HepG2 (cell line): ENCODE results near the gene NINL. TPM values are rescaled to one million over a fixed set of nuclear protein-coding genes. Genes with fewer than 3 reads are reported as not detected.

Experiments
- ATAC-seq: fragments of 200-7000 bp; cut with Tn5 transposase; 3 replicates; pipeline ENCODE4 v1.9.1; 2020; ENCODE audit warnings: mild to moderate bottlenecking, moderate library complexity
- BruUV-seq: library from RNA; stranded (reverse); fragments of 400-500 nt; replicated peaks from 2 replicates; lab custom pipeline; 2021; lab: Mats Ljungman, UMichigan
- CTCF ChIA-PET: fragments of 300-600 bp; formaldehyde crosslinking; extraction: SDS; loops from one replicate; lab custom pipeline; 2021; ENCODE audit warnings: low total read pairs, inconsistent platforms, low intra/inter-chr PET ratio; lab: Yijun Ruan, JAX
- POLR2A ChIA-PET: fragments of 350-600 bp; sonication (Branson Sonifier 250); formaldehyde crosslinking; loops from one replicate; lab custom pipeline; 2020; ENCODE audit warnings: antibody characterized with exemption, inconsistent platforms; lab: Yijun Ruan, JAX
- DNase-seq: peaks from one replicate; pipeline ENCODE4 v3.0.0-alpha.2; 2015; ENCODE audit warnings: low spot score
- FAIRE-seq: peaks from 3 replicates; lab custom pipeline; 2011; peaks lifted over from hg19 to GRCh38; lab: Jason Lieb, UNC
- H2AFZ ChIP-seq: one replicate; pipeline ENCODE4 v1.6.1; 2011; ENCODE audit warnings: low read length, inconsistent platforms
- H3K27ac ChIP-seq: fragments of 300-600 bp; 3 replicates; pipeline ENCODE4 v1.8.0; 2011; ENCODE audit warnings: mixed run types, mild to moderate bottlenecking, mixed read lengths, low read length, inconsistent platforms; ENCODE audit not compliant: insufficient read depth; ENCODE audit errors: extremely low read length
- H3K27me3 ChIP-seq, 2 experiments: fragments of 200-600 bp in 1 of 2; 2 replicates in 1 of 2; 3 replicates in 1 of 2; pipeline versions ENCODE4 v1.6.0 to v1.8.0; 2011; ENCODE audit warnings: low read length in 2 of 2, mild to moderate bottlenecking in 2 of 2, moderate library complexity in 2 of 2, inconsistent platforms in 1 of 2; ENCODE audit not compliant: insufficient read depth in 2 of 2, control insufficient read depth in 1 of 2
- H3K36me3 ChIP-seq, 2 experiments: fragments of 200-600 bp in 1 of 2; replicated peaks in 1 of 2; 2 replicates in 1 of 2; 3 replicates in 1 of 2; pipeline versions ENCODE4 v1.5.1 to v1.8.0; 2011; ENCODE audit warnings: low read length in 2 of 2, inconsistent platforms in 1 of 2; ENCODE audit not compliant: insufficient read depth in 2 of 2, control insufficient read depth in 1 of 2
- H3K4me1 ChIP-seq: 2 replicates; pipeline ENCODE4 v1.5.1; 2012; ENCODE audit warnings: low read length, inconsistent platforms; ENCODE audit not compliant: insufficient read depth
- H3K4me2 ChIP-seq: 2 replicates; pipeline ENCODE4 v1.6.0; 2011; ENCODE audit warnings: low read depth, low read length, inconsistent platforms
- H3K4me3 ChIP-seq, 3 experiments: fragments of 200-600 bp in 1 of 3; sonication (generic), shearing (Covaris generic) in 1 of 3; replicated peaks in 1 of 3; 2 replicates each; pipeline ENCODE4 v1.5.1; 2011 to 2016; ENCODE audit warnings: low read length in 3 of 3, inconsistent platforms in 2 of 3, low read depth in 2 of 3, mild to moderate bottlenecking in 2 of 3, control low read depth in 1 of 3, mixed read lengths in 1 of 3; ENCODE audit not compliant: insufficient read depth in 1 of 3
- H3K79me2 ChIP-seq: one replicate; pipeline ENCODE4 v1.6.1; 2011; ENCODE audit warnings: low read length, inconsistent platforms; ENCODE audit not compliant: insufficient read depth
- H3K9ac ChIP-seq: 2 replicates; pipeline ENCODE4 v1.6.0; 2011; ENCODE audit warnings: mild to moderate bottlenecking, low read depth, low read length, inconsistent platforms; ENCODE audit not compliant: insufficient read depth
- H3K9me3 ChIP-seq: 2 replicates; pipeline ENCODE4 v1.5.1; 2012; ENCODE audit warnings: mild to moderate bottlenecking, low read length
- H4K20me1 ChIP-seq: 2 replicates; pipeline ENCODE4 v1.6.0; 2011; ENCODE audit warnings: inconsistent platforms, mild to moderate bottlenecking, low read length, moderate library complexity; ENCODE audit not compliant: insufficient read depth
- CHD2 ChIP-seq: IDR thresholded peaks from 2 replicates; pipeline ENCODE4 v1.6.1; 2011; ENCODE audit warnings: low read depth, low read length, improper control_type of control experiment
- FOXA1 ChIP-seq, 2 experiments: fragments of 450-650 bp in 1 of 2; sonication (generic) in 1 of 2; formaldehyde crosslinking in 1 of 2; IDR thresholded peaks; 2 replicates each; pipeline versions ENCODE4 v1.4.0 to v1.6.1; 2016 to 2020; ENCODE audit warnings: missing genetic modification reagents in 1 of 2
- HOXD1 ChIP-seq: sonication (generic); formaldehyde crosslinking; IDR thresholded peaks from 2 replicates; pipeline ENCODE4 v1.5.0; 2020; ENCODE audit warnings: missing genetic modification reagents
- SNAPC2 ChIP-seq: sonication (generic); formaldehyde crosslinking; IDR thresholded peaks from 2 replicates; pipeline ENCODE4 v1.8.1; 2022; ENCODE audit warnings: mild to moderate bottlenecking, missing genetic modification reagents
- WGBS: methylation state at CpG from one replicate; pipeline ENCODE4 v1.1.6; 2017; ENCODE audit warnings: low lambda C conversion rate; 5-methylcytosine and 5-hydroxymethylcytosine counted together
- in situ Hi-C: cut with HindIII; loops from 2 replicates; pipeline ENCODE4 v1.10.0; 2017; ENCODE audit warnings: low pct_unique_long_range_greater_than_20kb; ENCODE audit not compliant: extremely low pct_ligation_motif_present
- intact Hi-C: fragments of 100-400 bp; cut with micrococcal nuclease; formaldehyde crosslinking; loops from one replicate; pipeline ENCODE4 v1.10.0; 2022; ENCODE audit not compliant: unreplicated experiment
- polyA plus RNA-seq, 8 experiments: library from polyadenylated mRNA; depleted of rRNA in 3 of 8; stranded (reverse) in 7 of 8; unstranded in 1 of 8; fragments of >200 nt; fragmentation: Illumina TruSeq in 4 of 8; extraction: Trizol in 4 of 8; gene quantifications; 2 replicates each; pipeline versions ENCODE4 v1.2.1 to v1.2.3, GENCODE V29; 2011 to 2016; ENCODE audit warnings: low read depth in 4 of 8, missing spikeins in 1 of 8, mixed read lengths in 1 of 8; ENCODE audit not compliant: insufficient read depth in 1 of 8
- total RNA-seq, 5 experiments: library from RNA; depleted of rRNA; stranded (reverse); fragments of >200 nt; fragmentation: Illumina TruSeq; extraction: Trizol; gene quantifications; 2 replicates each; pipeline ENCODE4 v1.2.3, GENCODE V29; 2016; ENCODE audit warnings: low read depth in 1 of 5
- TF ChIP-seq, protein P1 (sequence below): sonication (generic); formaldehyde crosslinking; conservative IDR thresholded peaks from 2 replicates; pipeline ENCODE4 v1.5.0; 2020; ENCODE audit warnings: missing genetic modification reagents
- TF ChIP-seq, protein P2 (sequence below): IDR thresholded peaks from 2 replicates; pipeline ENCODE4 v1.6.1; 2012; ENCODE audit warnings: low read length, improper control_type of control experiment
- TF ChIP-seq, protein P3 (sequence below): sonication (generic); formaldehyde crosslinking; IDR thresholded peaks from 2 replicates; pipeline ENCODE4 v1.9.0; 2021; ENCODE audit warnings: missing genetic modification reagents, borderline replicate concordance

Gene NINL
- total and polyA plus RNA-seq, 2 of the 13 experiments (the other 11 are each of a cell fraction or from before 2014, with no cell fraction given) = 32.3 to 34.3 TPM

DNA sequence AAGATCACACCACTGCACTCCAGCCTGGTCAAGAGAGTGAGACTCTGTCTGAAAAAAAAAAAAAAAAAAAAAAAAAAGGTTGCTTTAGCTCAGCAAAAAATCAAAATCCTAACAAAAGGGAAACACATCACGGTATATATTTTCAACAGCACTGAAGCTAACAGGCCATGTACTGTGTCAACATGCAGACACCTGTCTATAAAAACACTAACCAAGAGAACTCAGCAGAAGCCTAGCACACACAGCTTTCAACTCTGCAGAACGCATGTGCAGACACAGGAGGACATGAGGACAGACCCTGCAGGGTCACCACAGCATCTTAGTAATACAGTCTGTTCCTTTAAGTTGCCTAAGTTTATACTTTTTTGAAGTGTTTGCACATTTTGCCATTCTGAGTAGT is 13.5 kb downstream of the NINL start:
- H3K9ac ChIP-seq = no peak overlapping the region
- in situ Hi-C loops = no loop called here
- POLR2A ChIA-PET = interaction anchor here (1.4 kb wide), 1 partner anchor 13 kb away, joined by 4 read pairs; no protein-coding TSS in a partner anchor
- FAIRE-seq = no peak
- peaks cover 90% of the 10 kb centered on the region for H3K79me2 ChIP-seq
- intact Hi-C loops = no loop called here
- ATAC-seq = peak; percentile 15; the same call in 1 of the 3 replicates
- no peak overlapping the region for H3K4me3 ChIP-seq
- no peaks in the 10 kb centered on the region for H3K27me3 ChIP-seq
- no TSS peak for BruUV-seq
- H3K36me3 ChIP-seq = peaks cover 9 to 22% of the 10 kb centered on the region in 2 experiments
- no peak overlapping the region for H3K4me2 ChIP-seq
- H2AFZ ChIP-seq = no peak overlapping the region
- CTCF ChIA-PET = no interaction called here
- peaks cover 49% of the 10 kb centered on the region for H3K4me1 ChIP-seq
- TF ChIP-seq, protein P1, sequence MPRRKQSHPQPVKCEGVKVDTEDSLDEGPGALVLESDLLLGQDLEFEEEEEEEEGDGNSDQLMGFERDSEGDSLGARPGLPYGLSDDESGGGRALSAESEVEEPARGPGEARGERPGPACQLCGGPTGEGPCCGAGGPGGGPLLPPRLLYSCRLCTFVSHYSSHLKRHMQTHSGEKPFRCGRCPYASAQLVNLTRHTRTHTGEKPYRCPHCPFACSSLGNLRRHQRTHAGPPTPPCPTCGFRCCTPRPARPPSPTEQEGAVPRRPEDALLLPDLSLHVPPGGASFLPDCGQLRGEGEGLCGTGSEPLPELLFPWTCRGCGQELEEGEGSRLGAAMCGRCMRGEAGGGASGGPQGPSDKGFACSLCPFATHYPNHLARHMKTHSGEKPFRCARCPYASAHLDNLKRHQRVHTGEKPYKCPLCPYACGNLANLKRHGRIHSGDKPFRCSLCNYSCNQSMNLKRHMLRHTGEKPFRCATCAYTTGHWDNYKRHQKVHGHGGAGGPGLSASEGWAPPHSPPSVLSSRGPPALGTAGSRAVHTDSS (CRISPR knock-in tag) = no peak
- TF ChIP-seq FOXA1 (IDR thresholded peaks at IDR 0.05) = no peak
- TF ChIP-seq FOXA1 (CRISPR knock-in tag; IDR thresholded peaks at IDR 0.05) = peak; percentile 29; the same call in 1 of the 2 replicates
- H3K27ac ChIP-seq = no peak overlapping the region
- 98% methylated on average over 2 of the region's 2 CpGs for WGBS
- H3K9me3 ChIP-seq = no peaks in the 10 kb centered on the region
- no peak for DNase-seq
- H4K20me1 ChIP-seq = peaks cover 23% of the 10 kb centered on the region

DNA sequence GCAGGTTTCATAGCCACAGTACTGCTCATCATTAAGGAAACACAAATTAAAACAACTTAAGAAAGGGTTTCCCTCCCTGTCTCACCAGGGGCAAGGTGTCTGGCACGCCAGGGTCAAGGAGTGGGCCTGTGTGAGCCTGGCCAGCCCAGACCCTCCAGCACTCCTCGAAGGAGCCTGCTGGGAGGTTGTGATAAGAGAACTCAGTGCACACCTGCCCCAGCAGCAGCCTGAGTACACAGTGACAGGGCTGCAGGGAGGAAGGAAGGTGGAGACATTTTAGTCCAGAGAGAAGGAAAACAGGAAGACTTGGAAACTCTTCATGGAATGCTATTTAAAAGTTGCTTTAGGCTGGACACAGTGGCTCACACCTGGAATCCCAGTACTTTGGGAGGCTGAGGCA is 14.1 kb downstream of the NINL start:
- no peak overlapping the region for H3K4me2 ChIP-seq
- H3K4me3 ChIP-seq = no peak overlapping the region
- H4K20me1 ChIP-seq = peaks cover 23% of the 10 kb centered on the region
- FAIRE-seq (no peak), ATAC-seq (0 out of 3 replicates have a peak, but pooled peaks have one; percentile 13), DNase-seq (no peak)
- POLR2A ChIA-PET = interaction anchor here (1.4 to 1.6 kb wide), 2 partner anchors 13 kb away, joined by 4 to 5 read pairs; no protein-coding TSS in a partner anchor
- 92% methylated on average over 2 of the region's 2 CpGs for WGBS
- peaks cover 49% of the 10 kb centered on the region for H3K4me1 ChIP-seq
- H3K9ac ChIP-seq = no peak overlapping the region
- intact Hi-C loops = no loop called here
- H3K36me3 ChIP-seq = peaks cover 9 to 19% of the 10 kb centered on the region in 2 experiments
- BruUV-seq = no TSS peak
- CTCF ChIA-PET = no interaction called here
- in situ Hi-C loops = no loop called here
- no peaks in the 10 kb centered on the region for H3K9me3 ChIP-seq
- H3K79me2 ChIP-seq = peaks cover 90% of the 10 kb centered on the region
- no peak overlapping the region for H3K27ac ChIP-seq
- TF ChIP-seq SNAPC2 (CRISPR knock-in tag) (no peak), CHD2 (no peak), HOXD1 (CRISPR knock-in tag) (no peak)
- TF ChIP-seq, protein P2, sequence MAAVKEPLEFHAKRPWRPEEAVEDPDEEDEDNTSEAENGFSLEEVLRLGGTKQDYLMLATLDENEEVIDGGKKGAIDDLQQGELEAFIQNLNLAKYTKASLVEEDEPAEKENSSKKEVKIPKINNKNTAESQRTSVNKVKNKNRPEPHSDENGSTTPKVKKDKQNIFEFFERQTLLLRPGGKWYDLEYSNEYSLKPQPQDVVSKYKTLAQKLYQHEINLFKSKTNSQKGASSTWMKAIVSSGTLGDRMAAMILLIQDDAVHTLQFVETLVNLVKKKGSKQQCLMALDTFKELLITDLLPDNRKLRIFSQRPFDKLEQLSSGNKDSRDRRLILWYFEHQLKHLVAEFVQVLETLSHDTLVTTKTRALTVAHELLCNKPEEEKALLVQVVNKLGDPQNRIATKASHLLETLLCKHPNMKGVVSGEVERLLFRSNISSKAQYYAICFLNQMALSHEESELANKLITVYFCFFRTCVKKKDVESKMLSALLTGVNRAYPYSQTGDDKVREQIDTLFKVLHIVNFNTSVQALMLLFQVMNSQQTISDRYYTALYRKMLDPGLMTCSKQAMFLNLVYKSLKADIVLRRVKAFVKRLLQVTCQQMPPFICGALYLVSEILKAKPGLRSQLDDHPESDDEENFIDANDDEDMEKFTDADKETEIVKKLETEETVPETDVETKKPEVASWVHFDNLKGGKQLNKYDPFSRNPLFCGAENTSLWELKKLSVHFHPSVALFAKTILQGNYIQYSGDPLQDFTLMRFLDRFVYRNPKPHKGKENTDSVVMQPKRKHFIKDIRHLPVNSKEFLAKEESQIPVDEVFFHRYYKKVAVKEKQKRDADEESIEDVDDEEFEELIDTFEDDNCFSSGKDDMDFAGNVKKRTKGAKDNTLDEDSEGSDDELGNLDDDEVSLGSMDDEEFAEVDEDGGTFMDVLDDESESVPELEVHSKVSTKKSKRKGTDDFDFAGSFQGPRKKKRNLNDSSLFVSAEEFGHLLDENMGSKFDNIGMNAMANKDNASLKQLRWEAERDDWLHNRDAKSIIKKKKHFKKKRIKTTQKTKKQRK = no peak
- TF ChIP-seq, protein P3, sequence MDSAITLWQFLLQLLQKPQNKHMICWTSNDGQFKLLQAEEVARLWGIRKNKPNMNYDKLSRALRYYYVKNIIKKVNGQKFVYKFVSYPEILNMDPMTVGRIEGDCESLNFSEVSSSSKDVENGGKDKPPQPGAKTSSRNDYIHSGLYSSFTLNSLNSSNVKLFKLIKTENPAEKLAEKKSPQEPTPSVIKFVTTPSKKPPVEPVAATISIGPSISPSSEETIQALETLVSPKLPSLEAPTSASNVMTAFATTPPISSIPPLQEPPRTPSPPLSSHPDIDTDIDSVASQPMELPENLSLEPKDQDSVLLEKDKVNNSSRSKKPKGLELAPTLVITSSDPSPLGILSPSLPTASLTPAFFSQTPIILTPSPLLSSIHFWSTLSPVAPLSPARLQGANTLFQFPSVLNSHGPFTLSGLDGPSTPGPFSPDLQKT (CRISPR knock-in tag) = no peak
- H2AFZ ChIP-seq = no peak overlapping the region
- H3K27me3 ChIP-seq = no peaks in the 10 kb centered on the region
